A673 (cell line): ENCODE results near the gene CACNA2D1. TPM values are rescaled to one million over a fixed set of nuclear protein-coding genes. Genes with fewer than 3 reads are reported as not detected.

Experiments used
- BruUV-seq: library from RNA; stranded (reverse); fragments of 400-500 nt; replicated peaks from 2 replicates; lab custom pipeline; 2021; lab: Mats Ljungman, UMichigan
- CTCF ChIA-PET: fragments of 300-600 bp; sonication (Branson Sonifier 250); formaldehyde crosslinking; loops from one replicate; lab custom pipeline; 2022; ENCODE audit warnings: antibody characterized with exemption; lab: Charles Lee
- POLR2A ChIA-PET: fragments of 300-600 bp; sonication (Branson Sonifier 250); formaldehyde crosslinking; loops from one replicate; lab custom pipeline; 2022; ENCODE audit warnings: antibody characterized with exemption; ENCODE audit not compliant: low non-redundant PET; lab: Charles Lee
- DNase-seq: peaks from one replicate; pipeline ENCODE4 v3.0.0-alpha.2; 2015; ENCODE audit warnings: low spot score
- H3K27ac ChIP-seq: fragments of 200-600 bp; sonication (generic); 2 replicates; pipeline ENCODE4 v1.5.1; 2016; ENCODE audit warnings: mixed run types, low read depth, mild to moderate bottlenecking, mixed read lengths, antibody characterized with exemption, low read length; ENCODE audit not compliant: poor library complexity, severe bottlenecking
- H3K27me3 ChIP-seq: fragments of 200-600 bp; sonication (generic); replicated peaks from 2 replicates; pipeline ENCODE4 v1.6.1; 2017; ENCODE audit warnings: mixed run types, low read depth, mild to moderate bottlenecking, mixed read lengths, antibody characterized with exemption, low read length; ENCODE audit not compliant: insufficient read depth, poor library complexity
- H3K36me3 ChIP-seq: fragments of 200-600 bp; sonication (generic); 2 replicates; pipeline ENCODE4 v1.6.1; 2016; ENCODE audit warnings: mixed run types, mild to moderate bottlenecking, mixed read lengths, antibody characterized with exemption, low read length; ENCODE audit not compliant: insufficient read depth, poor library complexity, severe bottlenecking
- H3K4me1 ChIP-seq: fragments of 200-600 bp; sonication (generic); 2 replicates; pipeline ENCODE4 v1.6.1; 2017; ENCODE audit warnings: mixed run types, mild to moderate bottlenecking, mixed read lengths, antibody characterized with exemption, low read length; ENCODE audit not compliant: insufficient read depth, poor library complexity, severe bottlenecking
- H3K4me3 ChIP-seq: fragments of 200-600 bp; sonication (generic); 2 replicates; pipeline ENCODE4 v1.5.1; 2016; ENCODE audit warnings: low read depth, mixed run types, mild to moderate bottlenecking, mixed read lengths, low read length; ENCODE audit not compliant: poor library complexity, severe bottlenecking
- H3K9me3 ChIP-seq: fragments of 200-600 bp; sonication (generic); 2 replicates; pipeline ENCODE4 v1.6.1; 2016; ENCODE audit warnings: mixed run types, low read depth, mild to moderate bottlenecking, mixed read lengths, antibody characterized with exemption, low read length; ENCODE audit not compliant: poor library complexity, severe bottlenecking
- EZH2 ChIP-seq: fragments of 200-600 bp; sonication (generic); IDR thresholded peaks from 2 replicates; pipeline ENCODE4 v1.6.1; 2017; ENCODE audit warnings: borderline replicate concordance, low read depth, mild to moderate bottlenecking, mixed read lengths, antibody characterized with exemption, low read length; ENCODE audit not compliant: poor library complexity, severe bottlenecking
- intact Hi-C: fragments of 100-400 bp; cut with micrococcal nuclease; formaldehyde crosslinking; loops from one replicate; pipeline ENCODE4 v1.10.0; 2022; ENCODE audit not compliant: unreplicated experiment
- total RNA-seq: library from RNA; stranded (reverse); gene quantifications from 2 replicates; pipeline ENCODE4 v1.2.3, GENCODE V29; 2021
- TF ChIP-seq, protein P1 (sequence below): fragments of 300-800, 200-600 bp; sonication (generic); conservative IDR thresholded peaks from 2 replicates; pipeline ENCODE4 v1.5.1; 2017; ENCODE audit warnings: low read depth, mild to moderate bottlenecking, antibody characterized with exemption, low read length, moderate library complexity, mixed read lengths

CACNA2D1 gene
- total RNA-seq, 1 experiment from 2014 or later: 49.1 TPM

DNA sequence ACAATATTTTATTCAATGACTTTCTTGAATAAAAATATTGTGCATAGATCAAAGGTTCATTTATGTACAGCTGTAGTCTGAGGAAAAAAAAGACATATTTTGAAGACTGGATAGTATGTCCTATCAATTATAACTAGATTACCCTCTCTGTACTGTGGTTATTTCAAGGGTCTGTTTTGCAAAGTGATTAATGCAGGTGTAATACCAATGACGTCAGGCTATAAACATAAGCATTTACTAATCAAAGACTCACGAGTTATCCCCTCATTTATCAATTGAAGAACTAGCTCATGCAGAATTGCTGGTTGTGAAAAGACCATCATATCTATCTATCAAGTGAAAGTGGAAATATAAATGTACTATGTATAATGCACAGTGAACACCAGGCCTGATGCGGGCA is 460.2 kb downstream of the CACNA2D1 start:
- TF ChIP-seq, protein P1, sequence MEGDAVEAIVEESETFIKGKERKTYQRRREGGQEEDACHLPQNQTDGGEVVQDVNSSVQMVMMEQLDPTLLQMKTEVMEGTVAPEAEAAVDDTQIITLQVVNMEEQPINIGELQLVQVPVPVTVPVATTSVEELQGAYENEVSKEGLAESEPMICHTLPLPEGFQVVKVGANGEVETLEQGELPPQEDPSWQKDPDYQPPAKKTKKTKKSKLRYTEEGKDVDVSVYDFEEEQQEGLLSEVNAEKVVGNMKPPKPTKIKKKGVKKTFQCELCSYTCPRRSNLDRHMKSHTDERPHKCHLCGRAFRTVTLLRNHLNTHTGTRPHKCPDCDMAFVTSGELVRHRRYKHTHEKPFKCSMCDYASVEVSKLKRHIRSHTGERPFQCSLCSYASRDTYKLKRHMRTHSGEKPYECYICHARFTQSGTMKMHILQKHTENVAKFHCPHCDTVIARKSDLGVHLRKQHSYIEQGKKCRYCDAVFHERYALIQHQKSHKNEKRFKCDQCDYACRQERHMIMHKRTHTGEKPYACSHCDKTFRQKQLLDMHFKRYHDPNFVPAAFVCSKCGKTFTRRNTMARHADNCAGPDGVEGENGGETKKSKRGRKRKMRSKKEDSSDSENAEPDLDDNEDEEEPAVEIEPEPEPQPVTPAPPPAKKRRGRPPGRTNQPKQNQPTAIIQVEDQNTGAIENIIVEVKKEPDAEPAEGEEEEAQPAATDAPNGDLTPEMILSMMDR: no peak
- TF ChIP-seq EZH2: no peak
- Histone ChIP-seq H3K9me3 (no peaks in the 10 kb centered on the region), H3K36me3 (no peaks in the 10 kb centered on the region), H3K27ac (no peak overlapping the region), H3K4me1 (no peaks in the 10 kb centered on the region), H3K4me3 (no peak overlapping the region), H3K27me3 (no peaks in the 10 kb centered on the region)
- ChIA-PET POLR2A (no interaction called here), CTCF (no interaction called here)
- no TSS peak for BruUV-seq
- intact Hi-C loops: no loop called here
- DNase-seq: no peak

DNA sequence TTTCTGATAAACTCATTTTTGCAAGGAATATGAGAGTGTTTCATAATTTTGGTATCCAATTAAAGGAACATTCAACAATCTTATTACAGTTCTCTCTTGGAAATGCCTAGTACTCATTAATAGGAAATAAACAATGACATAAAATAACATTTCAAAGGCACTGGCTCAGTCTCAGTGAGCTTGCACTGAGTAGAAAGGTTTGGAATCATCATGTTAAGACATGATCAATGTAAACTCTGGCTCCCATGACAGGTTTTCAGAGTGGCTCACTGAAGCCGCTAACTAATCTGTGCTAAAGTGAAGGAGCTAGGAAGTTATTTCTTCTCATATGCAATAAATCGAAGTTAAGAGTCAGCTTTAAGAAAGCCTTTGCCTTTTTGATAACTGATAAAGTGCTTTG is 470.5 kb downstream of the CACNA2D1 start:
- no peak overlapping the region for H3K27ac ChIP-seq
- no peaks in the 10 kb centered on the region for H3K36me3 ChIP-seq
- BruUV-seq: no TSS peak
- POLR2A ChIA-PET: no interaction called here
- H3K27me3 ChIP-seq: no peaks in the 10 kb centered on the region
- no peak overlapping the region for H3K4me3 ChIP-seq
- no peak for DNase-seq
- CTCF ChIA-PET: no interaction called here
- no peak for TF ChIP-seq EZH2
- TF ChIP-seq, protein P1: no peak
- intact Hi-C loops: no loop called here
- H3K9me3 ChIP-seq: no peaks in the 10 kb centered on the region
- no peaks in the 10 kb centered on the region for H3K4me1 ChIP-seq

DNA sequence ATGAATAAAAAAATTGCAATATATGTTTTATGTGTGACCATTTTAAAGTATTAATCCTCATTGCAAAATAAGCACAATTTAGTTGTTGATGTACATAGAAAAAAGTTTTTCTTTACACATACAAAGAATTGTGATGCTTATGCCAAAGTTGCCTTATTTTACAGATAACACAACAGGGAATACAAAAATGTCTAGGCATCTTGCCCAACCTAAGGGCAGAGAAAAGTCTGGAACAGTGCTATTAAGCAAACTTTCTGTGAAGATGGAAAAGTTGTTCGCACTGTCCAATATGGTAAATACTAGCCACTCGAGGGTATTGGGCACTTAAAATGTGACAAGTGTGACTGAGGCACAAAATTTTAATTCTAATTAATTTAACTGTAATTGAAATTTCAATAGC is 483.6 kb downstream of the CACNA2D1 start:
- Histone ChIP-seq H3K4me1 (peaks cover 6% of the 10 kb centered on the region), H3K9me3 (no peaks in the 10 kb centered on the region), H3K36me3 (no peaks in the 10 kb centered on the region), H3K27me3 (no peaks in the 10 kb centered on the region), H3K4me3 (no peak overlapping the region), H3K27ac (no peak overlapping the region)
- DNase-seq: no peak
- intact Hi-C loops: no loop called here
- CTCF ChIA-PET: no interaction called here
- no TSS peak for BruUV-seq
- TF ChIP-seq, protein P1: no peak
- TF ChIP-seq EZH2: no peak
- POLR2A ChIA-PET: no interaction called here
